PC-3 (cell line): ENCODE data around the gene CRB1.

Experiments
- CTCF ChIP-seq: fragments of 300-600 bp; sonication (generic); conservative IDR thresholded peaks from 2 replicates; pipeline ENCODE4 v1.5.1; 2017; ENCODE audit warnings: antibody characterized with exemption, low read depth, mild to moderate bottlenecking, low read length
- EZH2phosphoT487 ChIP-seq: fragments of 300-600 bp; sonication (generic); IDR thresholded peaks from 2 replicates; pipeline ENCODE4 v1.6.1; 2018; ENCODE audit warnings: mild to moderate bottlenecking, antibody characterized with exemption, low read length, borderline replicate concordance

GRCh38 chr1:197351821-197352440 is 83.9 kb downstream of the CRB1 start:
- TF ChIP-seq CTCF = no peak
- TF ChIP-seq EZH2phosphoT487 = no peak
